ENCODE measurements around the gene KRTAP5-4. TPM values are rescaled to one million over a fixed set of nuclear protein-coding genes. Genes with fewer than 3 reads are reported as not detected.

Gene KRTAP5-4
- total RNA-seq, 1 experiment from 2014 or later, result not detected

- peaks cover 85% of the 10 kb centered on the region for H3K27me3 Mint-ChIP-seq (ENCODE audit: unreplicated experiment)
- TF ChIP-seq, protein P1, sequence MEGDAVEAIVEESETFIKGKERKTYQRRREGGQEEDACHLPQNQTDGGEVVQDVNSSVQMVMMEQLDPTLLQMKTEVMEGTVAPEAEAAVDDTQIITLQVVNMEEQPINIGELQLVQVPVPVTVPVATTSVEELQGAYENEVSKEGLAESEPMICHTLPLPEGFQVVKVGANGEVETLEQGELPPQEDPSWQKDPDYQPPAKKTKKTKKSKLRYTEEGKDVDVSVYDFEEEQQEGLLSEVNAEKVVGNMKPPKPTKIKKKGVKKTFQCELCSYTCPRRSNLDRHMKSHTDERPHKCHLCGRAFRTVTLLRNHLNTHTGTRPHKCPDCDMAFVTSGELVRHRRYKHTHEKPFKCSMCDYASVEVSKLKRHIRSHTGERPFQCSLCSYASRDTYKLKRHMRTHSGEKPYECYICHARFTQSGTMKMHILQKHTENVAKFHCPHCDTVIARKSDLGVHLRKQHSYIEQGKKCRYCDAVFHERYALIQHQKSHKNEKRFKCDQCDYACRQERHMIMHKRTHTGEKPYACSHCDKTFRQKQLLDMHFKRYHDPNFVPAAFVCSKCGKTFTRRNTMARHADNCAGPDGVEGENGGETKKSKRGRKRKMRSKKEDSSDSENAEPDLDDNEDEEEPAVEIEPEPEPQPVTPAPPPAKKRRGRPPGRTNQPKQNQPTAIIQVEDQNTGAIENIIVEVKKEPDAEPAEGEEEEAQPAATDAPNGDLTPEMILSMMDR (IDR thresholded peaks at IDR 0.05; ENCODE audit: unreplicated experiment), result no peak
- CTCF ChIA-PET, result interaction anchor here (1.2 kb wide), 1 partner anchor 224 kb away, joined by 3 read pairs; no protein-coding TSS in a partner anchor
- no TSS peak for BruUV-seq (replicated peaks)
- H3K36me3 Mint-ChIP-seq (ENCODE audit: insufficient read depth, unreplicated experiment), result no peaks in the 10 kb centered on the region
- intact Hi-C loops (cut with micrococcal nuclease; ENCODE audit: unreplicated experiment), result no loop called here
- no peaks in the 10 kb centered on the region for H3K9me3 Mint-ChIP-seq (ENCODE audit: low read depth, unreplicated experiment)
- H3K4me3 Mint-ChIP-seq (ENCODE audit: low read depth, unreplicated experiment), result no peak overlapping the region
- no peak overlapping the region for H3K27ac Mint-ChIP-seq (ENCODE audit: unreplicated experiment)
- no peaks in the 10 kb centered on the region for H3K4me1 Mint-ChIP-seq (ENCODE audit: low read depth, unreplicated experiment)
- DNase-seq, result no peak
These were observed 16.4 kb upstream of the KRTAP5-4 start for GRCh38 chr11:1638344-1638743.

DNA sequence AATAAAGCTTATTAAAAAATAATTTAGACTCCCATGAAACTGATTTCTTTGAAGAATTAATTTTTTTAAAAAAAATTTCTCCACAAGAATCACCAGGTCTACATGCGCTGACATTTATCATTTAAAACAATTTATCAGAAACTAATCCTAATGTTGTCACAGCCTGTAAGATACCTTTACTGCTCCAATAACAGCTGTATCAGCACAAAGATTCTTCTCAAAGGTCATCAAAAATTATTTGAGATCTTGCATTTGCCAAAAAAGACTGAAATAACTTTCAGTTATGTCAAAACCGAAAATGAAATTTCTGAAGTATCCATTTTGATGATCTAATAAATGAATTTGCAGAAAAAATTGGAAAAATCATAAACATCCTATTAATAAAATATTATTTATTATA is 15.7 kb upstream of the KRTAP5-4 start:
- H3K27me3 Mint-ChIP-seq (ENCODE audit: unreplicated experiment), result peaks cover 85% of the 10 kb centered on the region
- CTCF ChIA-PET, result no interaction called here
- H3K27ac Mint-ChIP-seq (ENCODE audit: unreplicated experiment), result no peak overlapping the region

GRCh38 chr11:1636291-1636950 is 14.5 kb upstream of the KRTAP5-4 start:
- intact Hi-C loops (cut with micrococcal nuclease; ENCODE audit: unreplicated experiment), result no loop called here
- Mint-ChIP-seq H3K27ac (ENCODE audit: unreplicated experiment) (no peak overlapping the region), H3K27me3 (ENCODE audit: unreplicated experiment) (peaks cover 92% of the 10 kb centered on the region), H3K4me1 (ENCODE audit: low read depth, unreplicated experiment) (no peaks in the 10 kb centered on the region), H3K36me3 (ENCODE audit: insufficient read depth, unreplicated experiment) (no peaks in the 10 kb centered on the region), H3K9me3 (ENCODE audit: low read depth, unreplicated experiment) (no peaks in the 10 kb centered on the region), H3K4me3 (ENCODE audit: low read depth, unreplicated experiment) (no peak overlapping the region)
- TF ChIP-seq, protein P1 (IDR thresholded peaks at IDR 0.05; ENCODE audit: unreplicated experiment), result no peak
- BruUV-seq (replicated peaks), result no TSS peak
- no peak for DNase-seq
- CTCF ChIA-PET, result no interaction called here

More for the DNA sequence above, 15.7 kb upstream of the KRTAP5-4 start:
- no peak overlapping the region for H3K4me3 Mint-ChIP-seq (ENCODE audit: low read depth, unreplicated experiment)
- H3K9me3 Mint-ChIP-seq (ENCODE audit: low read depth, unreplicated experiment), result no peaks in the 10 kb centered on the region
- no peaks in the 10 kb centered on the region for H3K4me1 Mint-ChIP-seq (ENCODE audit: low read depth, unreplicated experiment)
- no TSS peak for BruUV-seq (replicated peaks)
- intact Hi-C loops (cut with micrococcal nuclease; ENCODE audit: unreplicated experiment), result no loop called here
- no peaks in the 10 kb centered on the region for H3K36me3 Mint-ChIP-seq (ENCODE audit: insufficient read depth, unreplicated experiment)
- TF ChIP-seq, protein P1 (IDR thresholded peaks at IDR 0.05; ENCODE audit: unreplicated experiment), result no peak
- DNase-seq, result no peak

DNA sequence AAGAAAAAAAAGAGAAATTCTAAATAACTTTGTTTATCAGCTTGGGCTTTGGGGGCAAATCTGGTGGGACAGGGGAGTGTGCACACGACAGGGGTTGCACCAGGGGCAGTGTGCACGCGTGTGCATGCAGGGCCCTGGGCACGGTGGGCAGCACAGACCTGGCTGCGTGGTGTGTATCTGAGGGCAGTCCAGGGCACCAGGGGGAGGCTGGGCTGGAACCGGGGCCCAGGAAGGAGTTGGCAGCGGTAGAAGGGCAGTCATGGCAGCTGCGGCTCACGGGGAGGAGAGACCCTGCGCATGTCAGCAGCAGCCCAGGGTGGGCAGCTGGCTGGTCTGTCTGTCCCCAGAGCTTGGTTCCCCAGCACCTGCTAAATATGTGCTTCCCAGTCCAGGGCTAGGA is 11.9 kb upstream of the KRTAP5-4 start:
- Mint-ChIP-seq H3K27me3 (ENCODE audit: unreplicated experiment) (peaks cover 83% of the 10 kb centered on the region), H3K9me3 (ENCODE audit: low read depth, unreplicated experiment) (no peaks in the 10 kb centered on the region), H3K36me3 (ENCODE audit: insufficient read depth, unreplicated experiment) (no peaks in the 10 kb centered on the region), H3K4me3 (ENCODE audit: low read depth, unreplicated experiment) (no peak overlapping the region), H3K27ac (ENCODE audit: unreplicated experiment) (no peak overlapping the region), H3K4me1 (ENCODE audit: low read depth, unreplicated experiment) (no peaks in the 10 kb centered on the region)
- TF ChIP-seq, protein P1 (IDR thresholded peaks at IDR 0.05; ENCODE audit: unreplicated experiment), result no peak
- CTCF ChIA-PET, result no interaction called here
- DNase-seq, result no peak
- intact Hi-C loops (cut with micrococcal nuclease; ENCODE audit: unreplicated experiment), result no loop called here
- no TSS peak for BruUV-seq (replicated peaks)
